Stomach (tissue), 9 donors: ENCODE data around the gene CDH12. TPM values are rescaled to one million over a fixed set of nuclear protein-coding genes. Genes with fewer than 3 reads are reported as not detected.

Source experiments
- DNase-seq, 2 donors: peaks; one replicate each; pipeline versions ENCODE4 v3.0.0 to v3.0.0-alpha.2; 2013 to 2019
- H3K27ac ChIP-seq, 5 donors: fragments of 200-600 bp in 4 of 5; sonication (generic) in 4 of 5; one replicate each; pipeline ENCODE4 v1.5.1; 2013 to 2019; ENCODE audit warnings: mild to moderate bottlenecking in 1 of 5, moderate library complexity in 1 of 5
- H3K27me3 ChIP-seq, 3 donors: fragments of 200-600 bp; sonication (generic); one replicate each; pipeline ENCODE4 v1.5.1; 2017 to 2019; ENCODE audit warnings: mixed run types in 1 of 3
- H3K36me3 ChIP-seq, 4 donors: fragments of 200-600 bp; sonication (generic); 1 replicate in 3 of 4; 2 replicates in 1 of 4; pipeline ENCODE4 v1.5.1; 2016 to 2019
- H3K4me1 ChIP-seq, 4 donors: fragments of 200-600 bp; sonication (generic); one replicate each; pipeline ENCODE4 v1.5.1; 2016 to 2019
- H3K4me3 ChIP-seq, 4 donors: fragments of 200-600 bp; sonication (generic) in 3 of 4; one replicate each; pipeline ENCODE4 v1.5.1; 2016 to 2019; ENCODE audit warnings: mild to moderate bottlenecking in 1 of 4
- H3K9me3 ChIP-seq, 4 donors: fragments of 200-600 bp; sonication (generic); one replicate each; pipeline ENCODE4 v1.5.1; 2016 to 2019
- CTCF ChIP-seq, 7 experiments: fragments of 450-650 bp in 4 of 7; fragments of 200-600 bp in 3 of 7; sonication (generic) in 3 of 7; IDR thresholded peaks; one replicate each; pipeline ENCODE4 v1.5.1; 2016 to 2019; ENCODE audit warnings: antibody characterized with exemption in 7 of 7, control low read depth in 2 of 7, mild to moderate bottlenecking in 1 of 7
- EP300 ChIP-seq: sonication (generic); formaldehyde crosslinking; IDR thresholded peaks from one replicate; pipeline ENCODE4 v1.6.1; 2017; ENCODE audit warnings: antibody characterized with exemption
- POLR2A ChIP-seq, 4 donors: fragments of 450-650 bp; IDR thresholded peaks; one replicate each; pipeline ENCODE4 v1.6.1; 2016; ENCODE audit warnings: antibody characterized with exemption in 4 of 4, control low read depth in 2 of 4, mild to moderate bottlenecking in 1 of 4, moderate library complexity in 1 of 4
- POLR2AphosphoS5 ChIP-seq, 3 donors: sonication (generic); formaldehyde crosslinking; IDR thresholded peaks; one replicate each; pipeline ENCODE4 v1.6.1; 2016; ENCODE audit warnings: antibody characterized with exemption in 3 of 3
- WGBS, 5 donors: extraction: QIAGEN DNeasy Blood & Tissue Kit in 3 of 5; methylation state at CpG; one replicate each; pipeline versions ENCODE4 v1.1.5 to v1.1.7; 2013 to 2018; 5-methylcytosine and 5-hydroxymethylcytosine counted together
- intact Hi-C: fragments of 100-400 bp; cut with DNase I; formaldehyde crosslinking; loops from one replicate; pipeline ENCODE4 v1.15.1; 2023; ENCODE audit warnings: low total_unique reads
- polyA plus RNA-seq, 3 donors: library from polyadenylated mRNA; stranded (reverse); fragments of 200-250 nt; gene quantifications; one replicate each; pipeline ENCODE4 v1.2.3, GENCODE V29; 2013
- total RNA-seq, 5 donors: library from RNA; depleted of rRNA; stranded (reverse); fragments of >200 nt; gene quantifications; one replicate each; pipeline versions ENCODE4 v1.1.0 to v1.2.3, GENCODE V29; 2014 to 2016
- donor health status: healthy with polysubstance abuse.
- donor health status: Bipolar disorder and iron deficiency.
- donor health status: healthy.

The CDH12 gene
- total and polyA plus RNA-seq, 8 donors: 0.76 to 1.3 TPM; not detected in 6

DNA sequence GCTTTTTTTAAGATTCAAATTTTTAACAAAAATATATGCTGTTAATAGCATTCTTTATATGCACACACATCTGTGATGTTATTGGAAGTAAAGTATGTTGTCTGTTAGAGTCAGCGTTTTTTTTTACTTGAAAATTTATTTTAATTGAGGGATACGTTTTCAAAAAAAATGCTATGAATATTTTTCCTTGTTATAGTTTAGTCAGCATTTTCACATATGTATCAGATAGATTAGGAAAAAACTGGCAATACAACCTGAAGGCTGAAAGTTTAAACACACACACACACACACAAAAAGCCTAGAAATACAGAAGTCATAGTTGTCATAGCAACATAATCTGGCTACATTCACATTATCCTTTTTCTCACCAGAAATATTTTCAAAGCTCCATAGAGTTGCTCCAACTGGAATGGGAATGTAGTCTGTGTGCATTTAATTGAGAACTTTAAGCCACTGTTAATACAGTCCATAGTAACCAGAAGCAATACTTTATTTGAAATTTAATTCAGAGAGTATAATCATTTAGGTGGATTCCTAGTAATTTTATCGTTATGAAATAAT is 116.6 kb downstream of the CDH12 start:
- TF ChIP-seq CTCF (IDR thresholded peaks at IDR 0.05) (no peak), POLR2A (IDR thresholded peaks at IDR 0.05) (no peak), POLR2AphosphoS5 (IDR thresholded peaks at IDR 0.05) (no peak), EP300 (no peak)
- DNase-seq: no peak
- WGBS, 5 donors: 65 to 73% (median 67%) methylated on average over 3 of the region's 3 CpGs
- no peaks in the 10 kb centered on the region for H3K27me3 ChIP-seq
- H3K4me3 ChIP-seq: no peak overlapping the region
- intact Hi-C loops: no loop called here
- no peaks in the 10 kb centered on the region for H3K36me3 ChIP-seq
- no peaks in the 10 kb centered on the region for H3K9me3 ChIP-seq
- H3K4me1 ChIP-seq: no peaks in the 10 kb centered on the region
- no peak overlapping the region for H3K27ac ChIP-seq

GRCh38 chr5:22734907-22735306 is 118.2 kb downstream of the CDH12 start:
- intact Hi-C loops: no loop called here
- no peak overlapping the region for H3K27ac ChIP-seq
- no peak for DNase-seq
- H3K36me3 ChIP-seq: no peaks in the 10 kb centered on the region
- no peaks in the 10 kb centered on the region for H3K27me3 ChIP-seq
- TF ChIP-seq CTCF (IDR thresholded peaks at IDR 0.05): no peak
- no peak for TF ChIP-seq EP300
- TF ChIP-seq POLR2A (IDR thresholded peaks at IDR 0.05): no peak
- WGBS, 5 donors: 84 to 89% (median 87%) methylated on average over 2 of the region's 2 CpGs
- no peaks in the 10 kb centered on the region for H3K9me3 ChIP-seq
- H3K4me1 ChIP-seq: no peaks in the 10 kb centered on the region
- no peak overlapping the region for H3K4me3 ChIP-seq

- no peak for DNase-seq
- WGBS, 5 donors: 47 to 63% (median 53%) methylated on average over 4 of the region's 4 CpGs
- H3K9me3 ChIP-seq: no peaks in the 10 kb centered on the region
- TF ChIP-seq EP300: no peak
- no peak overlapping the region for H3K4me3 ChIP-seq
- intact Hi-C loops: no loop called here
- no peaks in the 10 kb centered on the region for H3K27me3 ChIP-seq
- no peak overlapping the region for H3K27ac ChIP-seq
- no peaks in the 10 kb centered on the region for H3K36me3 ChIP-seq
- no peaks in the 10 kb centered on the region for H3K4me1 ChIP-seq
Observed at GRCh38 chr5:22728610-22729009, 124.5 kb downstream of the CDH12 start.

GRCh38 chr5:22722491-22722890 is 130.7 kb downstream of the CDH12 start:
- TF ChIP-seq CTCF (IDR thresholded peaks at IDR 0.05) (no peak), EP300 (no peak)
- DNase-seq: no peak
- Histone ChIP-seq H3K9me3 (peaks cover 0 to 33% (median 13%) of the 10 kb centered on the region in 4 donors), H3K4me3 (no peak overlapping the region), H3K4me1 (no peaks in the 10 kb centered on the region), H3K36me3 (no peaks in the 10 kb centered on the region), H3K27ac (no peak overlapping the region), H3K27me3 (no peaks in the 10 kb centered on the region)
- intact Hi-C loops: no loop called here
- WGBS, 5 donors: 91 to 96% (median 92%) methylated on average over 1 of the region's 1 CpG

GRCh38 chr5:22722056-22722455 is 131.1 kb downstream of the CDH12 start:
- Histone ChIP-seq H3K4me3 (no peak overlapping the region), H3K27me3 (no peaks in the 10 kb centered on the region), H3K9me3 (peaks cover 0 to 33% (median 13%) of the 10 kb centered on the region in 4 donors), H3K4me1 (no peaks in the 10 kb centered on the region), H3K27ac (no peak overlapping the region), H3K36me3 (no peaks in the 10 kb centered on the region)
- DNase-seq: no peak
- TF ChIP-seq POLR2A (IDR thresholded peaks at IDR 0.05): no peak
- TF ChIP-seq EP300: no peak
- TF ChIP-seq POLR2AphosphoS5 (IDR thresholded peaks at IDR 0.05): no peak
- TF ChIP-seq CTCF (IDR thresholded peaks at IDR 0.05): no peak
- 40 to 58% (median 46%) methylated on average over 1 of the region's 1 CpG for WGBS, 5 donors
- intact Hi-C loops: no loop called here
